H9 (cell line): ENCODE results near the gene KIF26B. TPM values are rescaled to one million over a fixed set of nuclear protein-coding genes. Genes with fewer than 3 reads are reported as not detected.
A peak's percentile ranks its signal among the peaks of the same experiment; 100 is the strongest.

Source experiments
- DNase-seq: peaks from one replicate; pipeline ENCODE4 v3.0.0-alpha.2; 2017
- H2AFZ ChIP-seq: one replicate; pipeline ENCODE4 v1.6.1; 2013; ENCODE audit warnings: mild to moderate bottlenecking, low read length, control low read depth, moderate library complexity
- H2AK5ac ChIP-seq: 2 replicates; pipeline ENCODE4 v1.6.1; 2013; ENCODE audit warnings: low read length, control low read depth, mixed read lengths; ENCODE audit not compliant: insufficient read length
- H2BK120ac ChIP-seq: one replicate; pipeline ENCODE4 v1.6.1; 2013; ENCODE audit warnings: low read depth, mild to moderate bottlenecking, low read length, control low read depth, inconsistent platforms; ENCODE audit not compliant: poor library complexity, severe bottlenecking
- H2BK12ac ChIP-seq: 2 replicates; pipeline ENCODE4 v1.6.1; 2013; ENCODE audit warnings: low read length, control low read depth, mixed read lengths, low read depth; ENCODE audit not compliant: insufficient read length
- H2BK15ac ChIP-seq: 2 replicates; pipeline ENCODE4 v1.6.1; 2013; ENCODE audit warnings: low read depth, low read length, control low read depth
- H2BK20ac ChIP-seq: one replicate; pipeline ENCODE4 v1.6.1; 2013; ENCODE audit warnings: low read depth, mild to moderate bottlenecking, low read length, control low read depth, inconsistent platforms; ENCODE audit not compliant: poor library complexity, severe bottlenecking
- H2BK5ac ChIP-seq: 2 replicates; pipeline ENCODE4 v1.6.1; 2013; ENCODE audit warnings: low read length, control low read depth, mixed read lengths; ENCODE audit not compliant: insufficient read length
- H3K14ac ChIP-seq: 2 replicates; pipeline ENCODE4 v1.6.1; 2013; ENCODE audit warnings: low read length, control low read depth; ENCODE audit not compliant: insufficient read depth
- H3K18ac ChIP-seq: 2 replicates; pipeline ENCODE4 v1.6.1; 2013; ENCODE audit warnings: low read depth, mild to moderate bottlenecking, mixed read lengths, low read length, control low read depth; ENCODE audit not compliant: insufficient read length
- H3K23ac ChIP-seq: 2 replicates; pipeline ENCODE4 v1.6.1; 2013; ENCODE audit warnings: low read length, control low read depth, mixed read lengths, low read depth; ENCODE audit not compliant: insufficient read length
- H3K23me2 ChIP-seq: 2 replicates; pipeline ENCODE4 v1.6.1; 2013; ENCODE audit warnings: low read depth, mild to moderate bottlenecking, mixed read lengths, low read length, control low read depth; ENCODE audit not compliant: insufficient read length, poor library complexity, severe bottlenecking
- H3K27ac ChIP-seq: 2 replicates; pipeline ENCODE4 v1.5.1; 2013; ENCODE audit warnings: low read length, control low read depth, mixed read lengths, low read depth; ENCODE audit not compliant: insufficient read length
- H3K27me3 ChIP-seq: 2 replicates; pipeline ENCODE4 v1.6.1; 2013; ENCODE audit warnings: low read length, control low read depth, inconsistent platforms; ENCODE audit not compliant: insufficient read depth
- H3K4ac ChIP-seq: 2 replicates; pipeline ENCODE4 v1.6.1; 2013; ENCODE audit warnings: low read depth, mild to moderate bottlenecking, control low read depth, inconsistent platforms, low read length, moderate library complexity
- H3K4me1 ChIP-seq: 2 replicates; pipeline ENCODE4 v1.6.1; 2013; ENCODE audit warnings: low read length, control low read depth, inconsistent platforms; ENCODE audit not compliant: insufficient read depth
- H3K4me2 ChIP-seq: 2 replicates; pipeline ENCODE4 v1.6.1; 2013; ENCODE audit warnings: low read length, control low read depth, mixed read lengths; ENCODE audit not compliant: insufficient read length, insufficient read depth
- H3K56ac ChIP-seq: 2 replicates; pipeline ENCODE4 v1.6.1; 2013; ENCODE audit warnings: low read depth, mild to moderate bottlenecking, mixed read lengths, low read length, control low read depth; ENCODE audit not compliant: insufficient read length
- H3K79me1 ChIP-seq: 2 replicates; pipeline ENCODE4 v1.6.1; 2013; ENCODE audit warnings: low read depth, mild to moderate bottlenecking, moderate library complexity, low read length, control low read depth, inconsistent platforms; ENCODE audit not compliant: insufficient read depth, poor library complexity, severe bottlenecking
- H3K79me2 ChIP-seq: 2 replicates; pipeline ENCODE4 v1.6.1; 2013; ENCODE audit warnings: low read length, control low read depth, inconsistent platforms; ENCODE audit not compliant: insufficient read depth
- H3K9ac ChIP-seq: 2 replicates; pipeline ENCODE4 v1.6.1; 2013; ENCODE audit warnings: low read length, control low read depth, mixed read lengths; ENCODE audit not compliant: insufficient read length; ENCODE audit errors: extremely low read depth
- H3K9me3 ChIP-seq: one replicate; pipeline ENCODE4 v1.6.1; 2013; ENCODE audit warnings: low read depth, low read length, inconsistent platforms; ENCODE audit not compliant: control insufficient read depth
- H3T11ph ChIP-seq: one replicate; pipeline ENCODE4 v1.6.1; 2013; ENCODE audit warnings: mild to moderate bottlenecking, low read length, control low read depth, inconsistent platforms
- H4K20me1 ChIP-seq: one replicate; pipeline ENCODE4 v1.6.1; 2013; ENCODE audit not compliant: control insufficient read depth, insufficient read length, insufficient read depth
- H4K5ac ChIP-seq: 2 replicates; pipeline ENCODE4 v1.6.1; 2013; ENCODE audit warnings: low read depth, mild to moderate bottlenecking, mixed read lengths, low read length, control low read depth; ENCODE audit not compliant: insufficient read length
- H4K8ac ChIP-seq: replicated peaks from 2 replicates; pipeline ENCODE4 v1.6.1; 2013; ENCODE audit warnings: low read length, control low read depth, mixed read lengths, low read depth; ENCODE audit not compliant: insufficient read length
- H4K91ac ChIP-seq: 2 replicates; pipeline ENCODE4 v1.6.1; 2013; ENCODE audit warnings: low read depth, mild to moderate bottlenecking, moderate library complexity, mixed read lengths, low read length, control low read depth; ENCODE audit not compliant: insufficient read length
- H3K27ac Mint-ChIP-seq, 3 experiments: 2 replicates in 2 of 3; 3 replicates in 1 of 3; pipeline ENCODE4 v1.8.0; 2020 to 2021; ENCODE audit warnings: mixed read lengths in 3 of 3, mild to moderate bottlenecking in 1 of 3, moderate library complexity in 1 of 3
- H3K27me3 Mint-ChIP-seq: 2 replicates; pipeline ENCODE4 v1.8.0; 2021; ENCODE audit warnings: low read depth, mild to moderate bottlenecking, moderate library complexity, mixed read lengths
- H3K36me3 Mint-ChIP-seq, 3 experiments: 2 replicates in 2 of 3; 3 replicates in 1 of 3; pipeline ENCODE4 v1.8.0; 2020 to 2021; ENCODE audit warnings: low read depth in 3 of 3, mixed read lengths in 3 of 3; ENCODE audit not compliant: insufficient read depth in 1 of 3
- H3K4me1 Mint-ChIP-seq, 2 experiments: 2 replicates each; pipeline ENCODE4 v1.8.0; 2020; ENCODE audit warnings: mixed read lengths in 2 of 2
- H3K4me3 Mint-ChIP-seq, 2 experiments: 2 replicates in 1 of 2; 3 replicates in 1 of 2; pipeline ENCODE4 v1.8.0; 2020 to 2021; ENCODE audit warnings: mild to moderate bottlenecking in 2 of 2, mixed read lengths in 2 of 2, moderate library complexity in 1 of 2
- H3K9me3 Mint-ChIP-seq, 2 experiments: 2 replicates in 1 of 2; 3 replicates in 1 of 2; pipeline ENCODE4 v1.8.0; 2020; ENCODE audit warnings: mild to moderate bottlenecking in 2 of 2, mixed read lengths in 2 of 2, moderate library complexity in 1 of 2
- CTCF ChIP-seq: fragments of 200-600 bp; sonication (generic); conservative IDR thresholded peaks from 3 replicates; pipeline ENCODE4 v1.8.0; 2021; ENCODE audit warnings: antibody characterized with exemption, mild to moderate bottlenecking
- WGBS: extraction: QIAGEN DNeasy Blood & Tissue Kit; methylation state at CpG from one replicate; pipeline ENCODE4 v1.1.7; 2013; ENCODE audit warnings: missing lambda C conversion rate, low lambda C conversion rate, mixed read lengths; ENCODE audit not compliant: insufficient read length; ENCODE audit errors: extremely low coverage; 5-methylcytosine and 5-hydroxymethylcytosine counted together
- total RNA-seq: library from RNA; stranded (reverse); gene quantifications from 2 replicates; pipeline ENCODE4 v1.2.1, GENCODE V29; 2021

The KIF26B gene
- total RNA-seq, 1 experiment from 2014 or later, result 0.13 TPM

DNA sequence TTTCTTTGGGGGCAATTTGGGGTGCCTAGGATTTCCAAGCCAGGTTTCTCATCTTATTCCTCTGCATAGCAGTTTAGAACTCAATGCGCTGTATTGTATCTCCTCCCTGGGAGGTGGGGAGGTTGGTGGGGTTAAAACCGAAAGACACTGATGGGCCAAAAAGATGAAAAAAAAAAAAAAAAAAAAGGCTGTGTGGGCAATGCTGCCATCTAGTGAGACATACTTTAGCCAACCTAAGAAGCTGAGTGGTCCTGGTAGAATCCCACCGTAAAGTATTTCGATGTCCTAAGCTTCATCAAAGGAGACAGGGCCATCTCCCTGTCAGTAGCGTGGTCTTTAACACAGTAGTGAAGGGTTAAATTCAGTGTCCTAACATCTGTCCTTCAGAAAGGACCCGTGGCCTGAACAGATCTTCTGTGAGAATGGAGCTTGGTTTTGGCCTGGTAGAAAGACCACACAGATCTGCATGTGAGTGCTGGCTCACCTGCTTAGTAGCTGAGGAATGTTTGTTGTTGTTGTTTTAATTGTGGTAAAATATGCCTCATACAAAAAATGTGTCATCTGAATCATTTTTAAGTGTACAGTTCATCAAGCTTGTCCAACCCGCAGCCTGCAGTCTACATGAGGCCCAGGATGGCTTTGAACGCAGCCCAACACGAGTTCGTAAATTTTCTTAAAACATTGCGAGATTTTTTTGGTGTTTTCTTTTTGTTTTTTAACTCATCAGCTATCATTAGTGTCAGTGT lies 226.2 kb downstream of the KIF26B start:
- Mint-ChIP-seq H3K36me3 (no peaks in the 10 kb centered on the region), H3K27me3 (peaks cover 16% of the 10 kb centered on the region), H3K27ac (no peak overlapping the region), H3K4me3 (no peak overlapping the region), H3K9me3 (no peaks in the 10 kb centered on the region; a peak in 1 of 5 replicates), H3K4me1 (peaks cover 31 to 34% of the 10 kb centered on the region in 2 experiments)
- H3K9ac ChIP-seq, result no peak overlapping the region
- H3K56ac ChIP-seq, result no peak overlapping the region
- peaks cover 5% of the 10 kb centered on the region; the same call in 1 of the 2 replicates for H3K4me1 ChIP-seq
- no peaks in the 10 kb centered on the region for H3K23me2 ChIP-seq
- TF ChIP-seq CTCF, result peak; percentile 73
- no peaks in the 10 kb centered on the region for H3K79me1 ChIP-seq
- H3K14ac ChIP-seq, result no peak overlapping the region
- no CpG with 5 or more reads among the region's 11 CpGs for WGBS
- H3K9me3 ChIP-seq, result no peaks in the 10 kb centered on the region
- H3T11ph ChIP-seq, result no peak overlapping the region
- no peak overlapping the region for H2AK5ac ChIP-seq
- H3K4ac ChIP-seq, result no peak overlapping the region
- no peak overlapping the region for H2BK20ac ChIP-seq
- no peak overlapping the region for H2BK5ac ChIP-seq
- H4K91ac ChIP-seq, result no peak overlapping the region
- H4K20me1 ChIP-seq, result no peaks in the 10 kb centered on the region
- H3K27me3 ChIP-seq, result no peaks in the 10 kb centered on the region
- H2BK12ac ChIP-seq, result no peak overlapping the region
- no peak overlapping the region for H4K8ac ChIP-seq
- H3K18ac ChIP-seq, result no peak overlapping the region
- no peaks in the 10 kb centered on the region for H3K79me2 ChIP-seq
- H3K27ac ChIP-seq, result no peak overlapping the region
- H2BK15ac ChIP-seq, result no peak overlapping the region
- H4K5ac ChIP-seq, result no peak overlapping the region
- H2AFZ ChIP-seq, result no peak overlapping the region
- no peak for DNase-seq
- no peak overlapping the region for H3K4me2 ChIP-seq
- no peak overlapping the region for H2BK120ac ChIP-seq
- no peak overlapping the region for H3K23ac ChIP-seq
